DND-41 (cell line): ENCODE data around the gene TLCD3B.
A peak's percentile ranks its signal among the peaks of the same experiment; 100 is the strongest.

Experiments used
- ATAC-seq: fragments of 200-7000 bp; cut with Tn5 transposase; 3 replicates; pipeline ENCODE4 v1.9.1; 2021; ENCODE audit warnings: low read depth; ENCODE audit not compliant: insufficient read depth
- DNase-seq: peaks from one replicate; pipeline ENCODE4 v3.0.0-alpha.2; 2020
- H2AFZ ChIP-seq: 2 replicates; pipeline ENCODE4 v1.6.0; 2012; ENCODE audit warnings: low read depth, low read length
- H3K27ac ChIP-seq: 2 replicates; pipeline ENCODE4 v1.5.1; 2012; ENCODE audit warnings: low read length, inconsistent platforms
- H3K27me3 ChIP-seq: fragments of 200-600 bp; sonication (generic); 2 replicates; pipeline ENCODE4 v1.6.0; 2012; ENCODE audit warnings: low read length, mild to moderate bottlenecking, inconsistent platforms; ENCODE audit not compliant: insufficient read depth, poor library complexity
- H3K36me3 ChIP-seq: 2 replicates; pipeline ENCODE4 v1.5.1; 2012; ENCODE audit warnings: low read length, inconsistent platforms; ENCODE audit not compliant: insufficient read depth
- H3K4me1 ChIP-seq: 2 replicates; pipeline ENCODE4 v1.5.1; 2012; ENCODE audit warnings: mild to moderate bottlenecking, low read length; ENCODE audit not compliant: insufficient read depth
- H3K4me2 ChIP-seq: 2 replicates; pipeline ENCODE4 v1.6.0; 2012; ENCODE audit warnings: mild to moderate bottlenecking, moderate library complexity, low read length, inconsistent platforms; ENCODE audit not compliant: insufficient read depth
- H3K4me3 ChIP-seq, 2 experiments: fragments of 200-600 bp in 1 of 2; shearing (Covaris generic) in 1 of 2; 2 replicates each; pipeline ENCODE4 v1.5.1; 2012 to 2016; ENCODE audit warnings: inconsistent platforms in 2 of 2, low read length in 2 of 2, mild to moderate bottlenecking in 2 of 2, low read depth in 1 of 2, moderate library complexity in 1 of 2
- H3K79me2 ChIP-seq: 2 replicates; pipeline ENCODE4 v1.6.0; 2012; ENCODE audit warnings: low read length, inconsistent platforms; ENCODE audit not compliant: insufficient read depth
- H3K9ac ChIP-seq: 2 replicates; pipeline ENCODE4 v1.6.0; 2012; ENCODE audit warnings: low read depth, mild to moderate bottlenecking, inconsistent platforms, low read length, moderate library complexity
- H3K9me3 ChIP-seq: 2 replicates; pipeline ENCODE4 v1.5.1; 2012; ENCODE audit warnings: low read length, moderate library complexity, mild to moderate bottlenecking, inconsistent platforms; ENCODE audit not compliant: insufficient read depth, severe bottlenecking
- H4K20me1 ChIP-seq: 2 replicates; pipeline ENCODE4 v1.6.0; 2012; ENCODE audit warnings: low read length; ENCODE audit not compliant: insufficient read depth
- EZH2 ChIP-seq: IDR thresholded peaks from 3 replicates; pipeline ENCODE4 v1.6.1; 2012; ENCODE audit warnings: borderline replicate concordance, low read depth, mild to moderate bottlenecking, moderate library complexity, low read length, inconsistent platforms; ENCODE audit not compliant: severe bottlenecking
- TF ChIP-seq, protein P1 (sequence below): IDR thresholded peaks from 2 replicates; pipeline ENCODE4 v1.5.1; 2012; ENCODE audit warnings: borderline replicate concordance, low read length, moderate library complexity, mild to moderate bottlenecking; ENCODE audit not compliant: poor library complexity, severe bottlenecking; ENCODE audit errors: extremely low read depth

Gene TLCD3B

DNA sequence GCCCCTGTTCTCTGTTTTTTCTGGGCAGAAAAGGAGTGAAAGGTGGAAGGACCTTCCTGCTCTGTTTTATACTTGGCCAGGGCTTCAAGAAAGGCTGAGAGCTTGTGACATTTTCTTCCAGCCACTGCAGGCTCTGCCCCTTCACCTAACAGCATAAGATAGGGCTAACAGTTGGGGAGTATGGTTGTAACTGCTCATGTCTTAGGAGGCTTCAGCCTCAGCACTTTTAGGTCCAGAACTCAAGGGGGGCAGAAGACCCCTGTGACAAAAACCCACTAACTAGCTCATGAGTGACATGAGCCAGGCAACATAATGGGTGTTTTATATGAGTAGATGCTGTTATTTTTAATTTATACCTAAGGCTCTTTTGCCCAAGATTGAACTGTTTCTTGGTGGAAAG lies 39.4 kb upstream of the TLCD3B start:
- TF ChIP-seq, protein P1, sequence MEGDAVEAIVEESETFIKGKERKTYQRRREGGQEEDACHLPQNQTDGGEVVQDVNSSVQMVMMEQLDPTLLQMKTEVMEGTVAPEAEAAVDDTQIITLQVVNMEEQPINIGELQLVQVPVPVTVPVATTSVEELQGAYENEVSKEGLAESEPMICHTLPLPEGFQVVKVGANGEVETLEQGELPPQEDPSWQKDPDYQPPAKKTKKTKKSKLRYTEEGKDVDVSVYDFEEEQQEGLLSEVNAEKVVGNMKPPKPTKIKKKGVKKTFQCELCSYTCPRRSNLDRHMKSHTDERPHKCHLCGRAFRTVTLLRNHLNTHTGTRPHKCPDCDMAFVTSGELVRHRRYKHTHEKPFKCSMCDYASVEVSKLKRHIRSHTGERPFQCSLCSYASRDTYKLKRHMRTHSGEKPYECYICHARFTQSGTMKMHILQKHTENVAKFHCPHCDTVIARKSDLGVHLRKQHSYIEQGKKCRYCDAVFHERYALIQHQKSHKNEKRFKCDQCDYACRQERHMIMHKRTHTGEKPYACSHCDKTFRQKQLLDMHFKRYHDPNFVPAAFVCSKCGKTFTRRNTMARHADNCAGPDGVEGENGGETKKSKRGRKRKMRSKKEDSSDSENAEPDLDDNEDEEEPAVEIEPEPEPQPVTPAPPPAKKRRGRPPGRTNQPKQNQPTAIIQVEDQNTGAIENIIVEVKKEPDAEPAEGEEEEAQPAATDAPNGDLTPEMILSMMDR: no peak
- TF ChIP-seq EZH2: no peak
- Histone ChIP-seq H2AFZ (no peak overlapping the region), H3K9me3 (no peaks in the 10 kb centered on the region), H4K20me1 (peaks cover 47% of the 10 kb centered on the region), H3K27me3 (no peaks in the 10 kb centered on the region), H3K79me2 (peaks cover 48% of the 10 kb centered on the region), H3K4me1 (peaks cover 47% of the 10 kb centered on the region), H3K27ac (no peak overlapping the region), H3K4me3 (no peak overlapping the region), H3K9ac (no peak overlapping the region; the same call in 1 of the 2 replicates), H3K36me3 (peaks cover 70% of the 10 kb centered on the region), H3K4me2 (no peak overlapping the region)
- ATAC-seq: no peak
- DNase-seq: no peak

DNA sequence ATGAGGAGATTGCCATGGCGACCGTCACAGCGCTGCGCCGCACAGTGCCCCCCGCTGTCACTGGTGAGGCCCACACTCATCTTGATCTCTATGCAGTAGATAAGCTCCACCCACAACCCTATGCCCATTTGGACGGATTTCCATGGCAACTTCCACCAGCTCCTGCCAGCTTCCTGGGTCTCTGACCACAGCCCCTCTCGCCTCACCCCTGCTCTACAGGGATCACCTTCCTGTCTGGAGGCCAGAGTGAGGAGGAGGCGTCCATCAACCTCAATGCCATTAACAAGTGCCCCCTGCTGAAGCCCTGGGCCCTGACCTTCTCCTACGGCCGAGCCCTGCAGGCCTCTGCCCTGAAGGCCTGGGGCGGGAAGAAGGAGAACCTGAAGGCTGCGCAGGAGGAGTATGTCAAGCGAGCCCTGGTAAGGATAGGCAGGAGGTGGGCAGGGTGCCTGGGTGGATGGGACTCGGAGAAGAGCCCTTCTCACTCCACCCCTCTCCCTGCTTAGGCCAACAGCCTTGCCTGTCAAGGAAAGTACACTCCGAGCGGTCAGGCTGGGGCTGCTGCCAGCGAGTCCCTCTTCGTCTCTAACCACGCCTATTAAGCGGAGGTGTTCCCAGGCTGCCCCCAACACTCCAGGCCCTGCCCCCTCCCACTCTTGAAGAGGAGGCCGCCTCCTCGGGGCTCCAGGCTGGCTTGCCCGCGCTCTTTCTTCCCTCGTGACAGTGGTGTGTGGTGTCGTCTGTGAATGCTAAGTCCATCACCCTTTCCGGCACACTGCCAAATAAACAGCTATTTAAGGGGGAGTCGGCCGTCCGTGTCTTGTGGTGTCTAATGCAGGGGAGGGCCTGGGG lies 38.8 kb upstream of the TLCD3B start:
- Histone ChIP-seq H2AFZ (no peak overlapping the region), H4K20me1 (peaks cover 47% of the 10 kb centered on the region)

DNA sequence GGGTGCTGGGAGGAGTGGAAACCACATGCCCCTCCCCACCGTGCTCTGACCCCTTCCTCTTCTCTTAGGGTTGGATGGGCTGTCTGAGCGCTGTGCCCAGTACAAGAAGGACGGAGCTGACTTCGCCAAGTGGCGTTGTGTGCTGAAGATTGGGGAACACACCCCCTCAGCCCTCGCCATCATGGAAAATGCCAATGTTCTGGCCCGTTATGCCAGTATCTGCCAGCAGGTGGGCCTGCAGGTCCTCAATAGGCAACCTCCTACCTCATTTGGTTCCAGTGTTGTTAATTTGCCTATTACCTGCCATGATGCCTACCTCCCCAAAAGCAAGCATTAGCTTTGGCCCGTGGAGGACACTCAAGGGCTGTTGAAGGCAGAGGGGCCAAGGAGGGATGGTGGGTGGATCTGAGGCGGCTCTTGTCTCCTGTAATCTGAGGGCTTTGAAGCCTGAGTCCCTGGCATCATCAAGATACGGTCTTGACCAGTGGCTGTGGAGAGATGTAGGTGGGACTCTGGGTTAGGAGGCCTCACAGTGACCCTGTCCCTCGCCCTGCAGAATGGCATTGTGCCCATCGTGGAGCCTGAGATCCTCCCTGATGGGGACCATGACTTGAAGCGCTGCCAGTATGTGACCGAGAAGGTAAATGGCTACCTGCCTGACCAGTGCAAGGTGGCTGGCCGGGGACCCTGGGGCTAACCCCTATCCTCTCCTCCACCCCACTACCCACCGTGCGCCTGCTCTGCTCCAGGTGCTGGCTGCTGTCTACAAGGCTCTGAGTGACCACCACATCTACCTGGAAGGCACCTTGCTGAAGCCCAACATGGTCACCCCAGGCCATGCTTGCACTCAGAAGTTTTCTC lies 37.9 kb upstream of the TLCD3B start:
- H3K79me2 ChIP-seq: peaks cover 57% of the 10 kb centered on the region

More for the DNA sequence above, 38.8 kb upstream of the TLCD3B start:
- H3K9me3 ChIP-seq: no peaks in the 10 kb centered on the region
- peak overlapping the region; percentile 28; the same call in 1 of the 2 replicates for H3K4me2 ChIP-seq
- H3K27ac ChIP-seq: 0 out of 2 replicates have a peak overlapping the region, but pooled peaks have one; percentile 6
- no peak overlapping the region; a peak in 1 of 4 replicates for H3K4me3 ChIP-seq
- H3K79me2 ChIP-seq: peaks cover 49% of the 10 kb centered on the region
- peaks cover 41% of the 10 kb centered on the region for H3K4me1 ChIP-seq
- peaks cover 70% of the 10 kb centered on the region for H3K36me3 ChIP-seq
- no peak overlapping the region for H3K9ac ChIP-seq
- no peak for DNase-seq
- TF ChIP-seq, protein P1: no peak
- TF ChIP-seq EZH2: no peak
- ATAC-seq: no peak
- no peaks in the 10 kb centered on the region for H3K27me3 ChIP-seq

More for the DNA sequence above, 37.9 kb upstream of the TLCD3B start:
- H3K27ac ChIP-seq: peak overlapping the region; percentile 17; the same call in 1 of the 2 replicates
- H3K4me3 ChIP-seq: no peak overlapping the region
- H3K9me3 ChIP-seq: no peaks in the 10 kb centered on the region
- ATAC-seq (no peak), DNase-seq (peak; percentile 63)
- H3K4me1 ChIP-seq: peaks cover 39% of the 10 kb centered on the region
- no peak overlapping the region for H2AFZ ChIP-seq
- H3K9ac ChIP-seq: no peak overlapping the region
- H3K27me3 ChIP-seq: no peaks in the 10 kb centered on the region
- peaks cover 47% of the 10 kb centered on the region for H4K20me1 ChIP-seq
- peak overlapping the region; percentile 28; the same call in 1 of the 2 replicates for H3K4me2 ChIP-seq
- H3K36me3 ChIP-seq: peaks cover 70% of the 10 kb centered on the region
- TF ChIP-seq, protein P1: peak; percentile 78
- TF ChIP-seq EZH2: no peak
